GM23338 (cell line): ENCODE results near the gene DAB2. TPM values are rescaled to one million over a fixed set of nuclear protein-coding genes. Genes with fewer than 3 reads are reported as not detected.

Experiments used
- ATAC-seq: fragments of 200-7000 bp; cut with Tn5 transposase; 3 replicates; pipeline ENCODE4 v1.9.1; 2020
- DNase-seq: peaks from one replicate; pipeline ENCODE4 v3.0.0-alpha.2; 2015; ENCODE audit warnings: low spot score
- H2AFZ ChIP-seq: fragments of 200-600 bp; sonication (generic); 2 replicates; pipeline ENCODE4 v1.8.0; 2016; ENCODE audit warnings: antibody characterized with exemption, mild to moderate bottlenecking, moderate library complexity
- H3F3A ChIP-seq: fragments of 200-600 bp; sonication (generic); replicated peaks from 2 replicates; pipeline ENCODE4 v1.8.0; 2017; ENCODE audit warnings: antibody characterized with exemption, mixed run types, low read depth
- H3K27ac ChIP-seq: fragments of 200-600 bp; sonication (generic); 2 replicates; pipeline ENCODE4 v1.6.1; 2016; ENCODE audit warnings: low read depth
- H3K27me3 ChIP-seq: fragments of 200-600 bp; sonication (generic); 2 replicates; pipeline ENCODE4 v1.8.0; 2016; ENCODE audit warnings: mild to moderate bottlenecking, mixed run types, moderate library complexity; ENCODE audit not compliant: insufficient read depth
- H3K36me3 ChIP-seq: fragments of 200-600 bp; sonication (generic); 2 replicates; pipeline ENCODE4 v1.8.0; 2016; ENCODE audit warnings: mild to moderate bottlenecking; ENCODE audit not compliant: insufficient read depth
- H3K4me1 ChIP-seq: fragments of 200-600 bp; sonication (generic); 2 replicates; pipeline ENCODE4 v1.8.0; 2016; ENCODE audit warnings: mild to moderate bottlenecking, moderate library complexity; ENCODE audit not compliant: insufficient read depth
- H3K4me2 ChIP-seq: fragments of 200-600 bp; sonication (generic); 2 replicates; pipeline ENCODE4 v1.7.1; 2017; ENCODE audit warnings: mixed run types
- H3K4me3 ChIP-seq: fragments of 200-600 bp; sonication (generic); 2 replicates; pipeline ENCODE4 v1.6.1; 2016; ENCODE audit warnings: mixed run types
- H3K79me2 ChIP-seq: fragments of 200-600 bp; sonication (generic); replicated peaks from 2 replicates; pipeline ENCODE4 v1.8.0; 2017; ENCODE audit warnings: mild to moderate bottlenecking; ENCODE audit not compliant: insufficient read depth
- H3K9me2 ChIP-seq: fragments of 200-600 bp; sonication (generic); 2 replicates; pipeline ENCODE4 v1.8.0; 2017; ENCODE audit not compliant: insufficient read depth
- H4K20me1 ChIP-seq: fragments of 200-600 bp; sonication (generic); replicated peaks from 2 replicates; pipeline ENCODE4 v1.8.0; 2017; ENCODE audit warnings: mild to moderate bottlenecking; ENCODE audit not compliant: insufficient read depth
- H3K27ac Mint-ChIP-seq: 2 replicates; pipeline ENCODE4 v1.8.0; 2020; ENCODE audit warnings: inconsistent platforms, mild to moderate bottlenecking, moderate library complexity, mixed read lengths
- H3K27me3 Mint-ChIP-seq: 3 replicates; pipeline ENCODE4 v1.8.0; 2022; ENCODE audit warnings: low read depth, mild to moderate bottlenecking, moderate library complexity, mixed read lengths, inconsistent platforms; ENCODE audit not compliant: insufficient read depth, poor library complexity
- H3K36me3 Mint-ChIP-seq: 3 replicates; pipeline ENCODE4 v1.8.0; 2021; ENCODE audit warnings: low read depth, mild to moderate bottlenecking, inconsistent platforms, moderate library complexity, mixed read lengths
- H3K4me1 Mint-ChIP-seq: 3 replicates; pipeline ENCODE4 v1.8.0; 2020; ENCODE audit warnings: mild to moderate bottlenecking, inconsistent platforms, mixed read lengths
- H3K4me3 Mint-ChIP-seq: 3 replicates; pipeline ENCODE4 v1.8.0; 2021; ENCODE audit warnings: moderate library complexity, mild to moderate bottlenecking, inconsistent platforms, mixed read lengths
- H3K9me3 Mint-ChIP-seq: 3 replicates; pipeline ENCODE4 v1.8.0; 2020; ENCODE audit warnings: moderate library complexity, mild to moderate bottlenecking, inconsistent platforms, mixed read lengths
- CREB1 ChIP-seq: fragments of 250-450 bp; sonication (Bioruptor Pico); IDR thresholded peaks from 2 replicates; pipeline ENCODE4 v1.5.0; 2020; ENCODE audit warnings: low read depth, mild to moderate bottlenecking, moderate library complexity
- EZH2 ChIP-seq: fragments of 200-600 bp; sonication (generic); IDR thresholded peaks from one replicate; pipeline ENCODE4 v1.8.0; 2017; ENCODE audit warnings: antibody characterized with exemption, mild to moderate bottlenecking, low read depth; ENCODE audit not compliant: unreplicated experiment
- EZH2phosphoT487 ChIP-seq: fragments of 200-600 bp; sonication (generic); IDR thresholded peaks from one replicate; pipeline ENCODE4 v1.8.1; 2018; ENCODE audit warnings: antibody characterized with exemption; ENCODE audit not compliant: unreplicated experiment
- JUNB ChIP-seq: IDR thresholded peaks from one replicate; pipeline ENCODE4 v1.6.1; 2016; ENCODE audit warnings: antibody characterized with exemption; ENCODE audit not compliant: unreplicated experiment
- NANOG ChIP-seq: IDR thresholded peaks from 2 replicates; pipeline ENCODE4 v1.6.1; 2016; ENCODE audit warnings: antibody characterized with exemption, borderline replicate concordance
- POLR2AphosphoS5 ChIP-seq: IDR thresholded peaks from 2 replicates; pipeline ENCODE4 v1.6.1; 2016; ENCODE audit warnings: antibody characterized with exemption, low read depth
- STAT1 ChIP-seq: IDR thresholded peaks from one replicate; pipeline ENCODE4 v1.6.1; 2016; ENCODE audit warnings: antibody characterized with exemption; ENCODE audit not compliant: unreplicated experiment
- ZNF114 ChIP-seq: fragments of 250-450 bp; sonication (Bioruptor Pico); IDR thresholded peaks from 2 replicates; pipeline ENCODE4 v1.5.0; 2020; ENCODE audit warnings: mild to moderate bottlenecking, moderate library complexity
- ZNF331 ChIP-seq: fragments of 250-450 bp; sonication (Bioruptor Pico); IDR thresholded peaks from 2 replicates; pipeline ENCODE4 v1.5.0; 2020; ENCODE audit warnings: low read depth, mild to moderate bottlenecking, moderate library complexity
- polyA plus RNA-seq: library from polyadenylated mRNA; unstranded; fragments of >200 nt; fragmentation: Nextera tagmentation; extraction: Ambion mirVana; gene quantifications from 2 replicates; pipeline ENCODE4 v1.2.1, GENCODE V29; 2016
- total RNA-seq: library from RNA; depleted of rRNA; stranded (reverse); fragments of >200 nt; shearing (Covaris generic); gene quantifications from 2 replicates; pipeline ENCODE4 v1.2.3, GENCODE V29; 2014
- TF ChIP-seq, protein P1 (sequence below): fragments of 250-450 bp; sonication (Bioruptor Pico); IDR thresholded peaks from 2 replicates; pipeline ENCODE4 v1.5.0; 2020; ENCODE audit warnings: mild to moderate bottlenecking, moderate library complexity
- TF ChIP-seq, protein P2 (sequence below): IDR thresholded peaks from one replicate; pipeline ENCODE4 v1.6.1; 2018; ENCODE audit warnings: antibody characterized with exemption; ENCODE audit not compliant: unreplicated experiment
- TF ChIP-seq, protein P3 (sequence below): IDR thresholded peaks from 2 replicates; pipeline ENCODE4 v1.6.1; 2016; ENCODE audit warnings: antibody characterized with exemption
- TF ChIP-seq, protein P4 (sequence below), 2 experiments: fragments of 200-600 bp in 1 of 2; sonication (generic) in 1 of 2; conservative IDR thresholded peaks; 2 replicates each; pipeline versions ENCODE4 v1.5.1 to v1.6.1; 2016 to 2017; ENCODE audit warnings: antibody characterized with exemption in 2 of 2, low read depth in 2 of 2, mild to moderate bottlenecking in 2 of 2, moderate library complexity in 1 of 2

The DAB2 gene
- total and polyA plus RNA-seq, 2 experiments from 2014 or later, result 6.4 to 8.4 TPM

DNA sequence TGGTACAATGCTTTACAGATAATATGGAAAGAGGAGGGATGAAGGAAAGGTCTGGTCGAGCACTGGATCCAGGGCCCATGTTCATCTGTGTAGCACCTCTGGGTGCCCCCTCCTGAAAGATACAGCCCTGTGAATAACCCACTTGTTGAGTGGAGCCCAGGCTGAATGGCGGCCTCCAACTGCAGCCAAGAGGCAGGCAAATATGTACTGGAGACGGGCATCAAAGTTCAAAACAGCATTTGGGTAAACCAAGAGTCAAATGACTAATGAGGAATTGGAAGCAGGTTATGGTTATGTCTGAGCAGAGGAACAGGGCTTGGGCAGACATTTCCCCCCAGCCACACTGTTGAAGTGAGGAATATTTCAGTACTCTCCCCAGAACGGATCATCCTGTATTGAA is 61.6 kb downstream of the DAB2 start:
- H3K27me3 Mint-ChIP-seq, result peaks cover 3% of the 10 kb centered on the region
- H3K27ac Mint-ChIP-seq, result no peak overlapping the region
- Histone ChIP-seq H2AFZ (0 out of 2 replicates have a peak overlapping the region, but pooled peaks have one; percentile 56), H3K4me3 (no peak overlapping the region), H3K79me2 (no peaks in the 10 kb centered on the region), H3K27me3 (no peaks in the 10 kb centered on the region), H4K20me1 (no peaks in the 10 kb centered on the region), H3F3A (no peaks in the 10 kb centered on the region), H3K4me1 (no peaks in the 10 kb centered on the region), H3K36me3 (no peaks in the 10 kb centered on the region), H3K27ac (no peak overlapping the region), H3K9me2 (peaks cover 11% of the 10 kb centered on the region; the same call in 1 of the 2 replicates), H3K4me2 (no peak overlapping the region)
- peaks cover 24% of the 10 kb centered on the region for H3K4me1 Mint-ChIP-seq
- H3K4me3 Mint-ChIP-seq, result no peak overlapping the region
- DNase-seq, result no peak
- no peak for ATAC-seq
- TF ChIP-seq, protein P1, sequence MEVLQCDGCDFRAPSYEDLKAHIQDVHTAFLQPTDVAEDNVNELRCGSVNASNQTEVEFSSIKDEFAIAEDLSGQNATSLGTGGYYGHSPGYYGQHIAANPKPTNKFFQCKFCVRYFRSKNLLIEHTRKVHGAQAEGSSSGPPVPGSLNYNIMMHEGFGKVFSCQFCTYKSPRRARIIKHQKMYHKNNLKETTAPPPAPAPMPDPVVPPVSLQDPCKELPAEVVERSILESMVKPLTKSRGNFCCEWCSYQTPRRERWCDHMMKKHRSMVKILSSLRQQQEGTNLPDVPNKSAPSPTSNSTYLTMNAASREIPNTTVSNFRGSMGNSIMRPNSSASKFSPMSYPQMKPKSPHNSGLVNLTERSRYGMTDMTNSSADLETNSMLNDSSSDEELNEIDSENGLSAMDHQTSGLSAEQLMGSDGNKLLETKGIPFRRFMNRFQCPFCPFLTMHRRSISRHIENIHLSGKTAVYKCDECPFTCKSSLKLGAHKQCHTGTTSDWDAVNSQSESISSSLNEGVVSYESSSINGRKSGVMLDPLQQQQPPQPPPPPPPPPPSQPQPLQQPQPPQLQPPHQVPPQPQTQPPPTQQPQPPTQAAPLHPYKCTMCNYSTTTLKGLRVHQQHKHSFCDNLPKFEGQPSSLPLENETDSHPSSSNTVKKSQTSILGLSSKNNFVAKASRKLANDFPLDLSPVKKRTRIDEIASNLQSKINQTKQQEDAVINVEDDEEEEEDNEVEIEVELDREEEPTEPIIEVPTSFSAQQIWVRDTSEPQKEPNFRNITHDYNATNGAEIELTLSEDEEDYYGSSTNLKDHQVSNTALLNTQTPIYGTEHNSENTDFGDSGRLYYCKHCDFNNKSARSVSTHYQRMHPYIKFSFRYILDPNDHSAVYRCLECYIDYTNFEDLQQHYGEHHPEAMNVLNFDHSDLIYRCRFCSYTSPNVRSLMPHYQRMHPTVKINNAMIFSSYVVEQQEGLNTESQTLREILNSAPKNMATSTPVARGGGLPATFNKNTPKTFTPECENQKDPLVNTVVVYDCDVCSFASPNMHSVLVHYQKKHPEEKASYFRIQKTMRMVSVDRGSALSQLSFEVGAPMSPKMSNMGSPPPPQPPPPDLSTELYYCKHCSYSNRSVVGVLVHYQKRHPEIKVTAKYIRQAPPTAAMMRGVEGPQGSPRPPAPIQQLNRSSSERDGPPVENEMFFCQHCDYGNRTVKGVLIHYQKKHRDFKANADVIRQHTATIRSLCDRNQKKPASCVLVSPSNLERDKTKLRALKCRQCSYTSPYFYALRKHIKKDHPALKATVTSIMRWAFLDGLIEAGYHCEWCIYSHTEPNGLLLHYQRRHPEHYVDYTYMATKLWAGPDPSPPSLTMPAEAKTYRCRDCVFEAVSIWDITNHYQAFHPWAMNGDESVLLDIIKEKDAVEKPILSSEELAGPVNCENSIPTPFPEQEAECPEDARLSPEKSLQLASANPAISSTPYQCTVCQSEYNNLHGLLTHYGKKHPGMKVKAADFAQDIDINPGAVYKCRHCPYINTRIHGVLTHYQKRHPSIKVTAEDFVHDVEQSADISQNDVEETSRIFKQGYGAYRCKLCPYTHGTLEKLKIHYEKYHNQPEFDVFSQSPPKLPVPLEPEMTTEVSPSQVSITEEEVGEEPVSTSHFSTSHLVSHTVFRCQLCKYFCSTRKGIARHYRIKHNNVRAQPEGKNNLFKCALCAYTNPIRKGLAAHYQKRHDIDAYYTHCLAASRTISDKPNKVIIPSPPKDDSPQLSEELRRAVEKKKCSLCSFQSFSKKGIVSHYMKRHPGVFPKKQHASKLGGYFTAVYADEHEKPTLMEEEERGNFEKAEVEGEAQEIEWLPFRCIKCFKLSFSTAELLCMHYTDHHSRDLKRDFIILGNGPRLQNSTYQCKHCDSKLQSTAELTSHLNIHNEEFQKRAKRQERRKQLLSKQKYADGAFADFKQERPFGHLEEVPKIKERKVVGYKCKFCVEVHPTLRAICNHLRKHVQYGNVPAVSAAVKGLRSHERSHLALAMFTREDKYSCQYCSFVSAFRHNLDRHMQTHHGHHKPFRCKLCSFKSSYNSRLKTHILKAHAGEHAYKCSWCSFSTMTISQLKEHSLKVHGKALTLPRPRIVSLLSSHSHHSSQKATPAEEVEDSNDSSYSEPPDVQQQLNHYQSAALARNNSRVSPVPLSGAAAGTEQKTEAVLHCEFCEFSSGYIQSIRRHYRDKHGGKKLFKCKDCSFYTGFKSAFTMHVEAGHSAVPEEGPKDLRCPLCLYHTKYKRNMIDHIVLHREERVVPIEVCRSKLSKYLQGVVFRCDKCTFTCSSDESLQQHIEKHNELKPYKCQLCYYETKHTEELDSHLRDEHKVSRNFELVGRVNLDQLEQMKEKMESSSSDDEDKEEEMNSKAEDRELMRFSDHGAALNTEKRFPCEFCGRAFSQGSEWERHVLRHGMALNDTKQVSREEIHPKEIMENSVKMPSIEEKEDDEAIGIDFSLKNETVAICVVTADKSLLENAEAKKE (CRISPR knock-in tag), result no peak
- TF ChIP-seq, protein P2, sequence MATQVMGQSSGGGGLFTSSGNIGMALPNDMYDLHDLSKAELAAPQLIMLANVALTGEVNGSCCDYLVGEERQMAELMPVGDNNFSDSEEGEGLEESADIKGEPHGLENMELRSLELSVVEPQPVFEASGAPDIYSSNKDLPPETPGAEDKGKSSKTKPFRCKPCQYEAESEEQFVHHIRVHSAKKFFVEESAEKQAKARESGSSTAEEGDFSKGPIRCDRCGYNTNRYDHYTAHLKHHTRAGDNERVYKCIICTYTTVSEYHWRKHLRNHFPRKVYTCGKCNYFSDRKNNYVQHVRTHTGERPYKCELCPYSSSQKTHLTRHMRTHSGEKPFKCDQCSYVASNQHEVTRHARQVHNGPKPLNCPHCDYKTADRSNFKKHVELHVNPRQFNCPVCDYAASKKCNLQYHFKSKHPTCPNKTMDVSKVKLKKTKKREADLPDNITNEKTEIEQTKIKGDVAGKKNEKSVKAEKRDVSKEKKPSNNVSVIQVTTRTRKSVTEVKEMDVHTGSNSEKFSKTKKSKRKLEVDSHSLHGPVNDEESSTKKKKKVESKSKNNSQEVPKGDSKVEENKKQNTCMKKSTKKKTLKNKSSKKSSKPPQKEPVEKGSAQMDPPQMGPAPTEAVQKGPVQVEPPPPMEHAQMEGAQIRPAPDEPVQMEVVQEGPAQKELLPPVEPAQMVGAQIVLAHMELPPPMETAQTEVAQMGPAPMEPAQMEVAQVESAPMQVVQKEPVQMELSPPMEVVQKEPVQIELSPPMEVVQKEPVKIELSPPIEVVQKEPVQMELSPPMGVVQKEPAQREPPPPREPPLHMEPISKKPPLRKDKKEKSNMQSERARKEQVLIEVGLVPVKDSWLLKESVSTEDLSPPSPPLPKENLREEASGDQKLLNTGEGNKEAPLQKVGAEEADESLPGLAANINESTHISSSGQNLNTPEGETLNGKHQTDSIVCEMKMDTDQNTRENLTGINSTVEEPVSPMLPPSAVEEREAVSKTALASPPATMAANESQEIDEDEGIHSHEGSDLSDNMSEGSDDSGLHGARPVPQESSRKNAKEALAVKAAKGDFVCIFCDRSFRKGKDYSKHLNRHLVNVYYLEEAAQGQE, result no peak
- TF ChIP-seq STAT1 (no peak), ZNF331 (no peak), POLR2AphosphoS5 (no peak), NANOG (no peak), JUNB (no peak), EZH2phosphoT487 (no peak), EZH2 (no peak), ZNF114 (CRISPR knock-in tag) (no peak), CREB1 (no peak)
- TF ChIP-seq, protein P3, sequence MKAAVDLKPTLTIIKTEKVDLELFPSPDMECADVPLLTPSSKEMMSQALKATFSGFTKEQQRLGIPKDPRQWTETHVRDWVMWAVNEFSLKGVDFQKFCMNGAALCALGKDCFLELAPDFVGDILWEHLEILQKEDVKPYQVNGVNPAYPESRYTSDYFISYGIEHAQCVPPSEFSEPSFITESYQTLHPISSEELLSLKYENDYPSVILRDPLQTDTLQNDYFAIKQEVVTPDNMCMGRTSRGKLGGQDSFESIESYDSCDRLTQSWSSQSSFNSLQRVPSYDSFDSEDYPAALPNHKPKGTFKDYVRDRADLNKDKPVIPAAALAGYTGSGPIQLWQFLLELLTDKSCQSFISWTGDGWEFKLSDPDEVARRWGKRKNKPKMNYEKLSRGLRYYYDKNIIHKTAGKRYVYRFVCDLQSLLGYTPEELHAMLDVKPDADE, result no peak
- TF ChIP-seq, protein P4, sequence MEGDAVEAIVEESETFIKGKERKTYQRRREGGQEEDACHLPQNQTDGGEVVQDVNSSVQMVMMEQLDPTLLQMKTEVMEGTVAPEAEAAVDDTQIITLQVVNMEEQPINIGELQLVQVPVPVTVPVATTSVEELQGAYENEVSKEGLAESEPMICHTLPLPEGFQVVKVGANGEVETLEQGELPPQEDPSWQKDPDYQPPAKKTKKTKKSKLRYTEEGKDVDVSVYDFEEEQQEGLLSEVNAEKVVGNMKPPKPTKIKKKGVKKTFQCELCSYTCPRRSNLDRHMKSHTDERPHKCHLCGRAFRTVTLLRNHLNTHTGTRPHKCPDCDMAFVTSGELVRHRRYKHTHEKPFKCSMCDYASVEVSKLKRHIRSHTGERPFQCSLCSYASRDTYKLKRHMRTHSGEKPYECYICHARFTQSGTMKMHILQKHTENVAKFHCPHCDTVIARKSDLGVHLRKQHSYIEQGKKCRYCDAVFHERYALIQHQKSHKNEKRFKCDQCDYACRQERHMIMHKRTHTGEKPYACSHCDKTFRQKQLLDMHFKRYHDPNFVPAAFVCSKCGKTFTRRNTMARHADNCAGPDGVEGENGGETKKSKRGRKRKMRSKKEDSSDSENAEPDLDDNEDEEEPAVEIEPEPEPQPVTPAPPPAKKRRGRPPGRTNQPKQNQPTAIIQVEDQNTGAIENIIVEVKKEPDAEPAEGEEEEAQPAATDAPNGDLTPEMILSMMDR (conservative IDR thresholded peaks at IDR 0.05; ENCODE audit: low read depth in 2 of 2), result no peak
- H3K36me3 Mint-ChIP-seq, result peaks cover 3% of the 10 kb centered on the region; the same call in 2 of the 3 replicates
- peaks cover 3% of the 10 kb centered on the region; the same call in 1 of the 3 replicates for H3K9me3 Mint-ChIP-seq
